Measurements from ENCODE around the gene DNAH8.

- TF ChIP-seq, protein P1, sequence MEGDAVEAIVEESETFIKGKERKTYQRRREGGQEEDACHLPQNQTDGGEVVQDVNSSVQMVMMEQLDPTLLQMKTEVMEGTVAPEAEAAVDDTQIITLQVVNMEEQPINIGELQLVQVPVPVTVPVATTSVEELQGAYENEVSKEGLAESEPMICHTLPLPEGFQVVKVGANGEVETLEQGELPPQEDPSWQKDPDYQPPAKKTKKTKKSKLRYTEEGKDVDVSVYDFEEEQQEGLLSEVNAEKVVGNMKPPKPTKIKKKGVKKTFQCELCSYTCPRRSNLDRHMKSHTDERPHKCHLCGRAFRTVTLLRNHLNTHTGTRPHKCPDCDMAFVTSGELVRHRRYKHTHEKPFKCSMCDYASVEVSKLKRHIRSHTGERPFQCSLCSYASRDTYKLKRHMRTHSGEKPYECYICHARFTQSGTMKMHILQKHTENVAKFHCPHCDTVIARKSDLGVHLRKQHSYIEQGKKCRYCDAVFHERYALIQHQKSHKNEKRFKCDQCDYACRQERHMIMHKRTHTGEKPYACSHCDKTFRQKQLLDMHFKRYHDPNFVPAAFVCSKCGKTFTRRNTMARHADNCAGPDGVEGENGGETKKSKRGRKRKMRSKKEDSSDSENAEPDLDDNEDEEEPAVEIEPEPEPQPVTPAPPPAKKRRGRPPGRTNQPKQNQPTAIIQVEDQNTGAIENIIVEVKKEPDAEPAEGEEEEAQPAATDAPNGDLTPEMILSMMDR (IDR thresholded peaks at IDR 0.05): no peak
- TF ChIP-seq EZH2 (IDR thresholded peaks at IDR 0.05) (no peak), EZH2phosphoT487 (IDR thresholded peaks at IDR 0.05) (no peak)
Measured at GRCh38 chr6:38968702-38969149, 253.6 kb downstream of the DNAH8 start.

Measured in neural progenitor cell (in vitro differentiated cells).